ENCODE results near the gene TBC1D12.
"Not testable (repeated sequence)": the region's sequence is repeated elsewhere in the genome, so short reads cannot be mapped to it uniquely, and the experiment has no call there.

TBC1D12 gene

GRCh38 chr10:94456942-94457341 is 54.6 kb downstream of the TBC1D12 start:
- DNase-seq (ENCODE audit: low read depth in 2 of 2), result no peak

GRCh38 chr10:94459385-94459784 is 57.0 kb downstream of the TBC1D12 start:
- no peak for DNase-seq (ENCODE audit: low read depth in 2 of 2)

GRCh38 chr10:94461503-94461902 is 59.2 kb downstream of the TBC1D12 start:
- DNase-seq (ENCODE audit: low read depth in 2 of 2), result no peak

- no peak for DNase-seq (ENCODE audit: low read depth in 2 of 2)
Measured at GRCh38 chr10:94462130-94462529, 59.8 kb downstream of the TBC1D12 start.

- no peak for DNase-seq (ENCODE audit: low read depth in 2 of 2)
Measured at GRCh38 chr10:94465684-94466083, 63.3 kb downstream of the TBC1D12 start.

- DNase-seq (ENCODE audit: low read depth in 2 of 2), result no peak
Measured at GRCh38 chr10:94481410-94481809, 79.1 kb downstream of the TBC1D12 start.

- DNase-seq (ENCODE audit: low read depth in 2 of 2), result no peak
Measured at GRCh38 chr10:94483970-94484369, 81.6 kb downstream of the TBC1D12 start.

GRCh38 chr10:94485094-94485493 is 82.8 kb downstream of the TBC1D12 start:
- no peak for DNase-seq (ENCODE audit: low read depth in 2 of 2)

GRCh38 chr10:94487575-94487974 is 85.2 kb downstream of the TBC1D12 start:
- no peak for DNase-seq (ENCODE audit: low read depth in 2 of 2)

GRCh38 chr10:94489107-94489506 is 86.8 kb downstream of the TBC1D12 start:
- no peak for DNase-seq (ENCODE audit: low read depth in 2 of 2)

- no peak for DNase-seq (ENCODE audit: low read depth in 2 of 2)
Measured at GRCh38 chr10:94489976-94490788, 87.8 kb downstream of the TBC1D12 start.

- no peak for DNase-seq (ENCODE audit: low read depth in 2 of 2)
Measured at GRCh38 chr10:94490789-94491039, 88.4 kb downstream of the TBC1D12 start.

- no peak for DNase-seq (ENCODE audit: low read depth in 2 of 2)
Measured at GRCh38 chr10:94493463-94493862, 91.1 kb downstream of the TBC1D12 start.

- no peak for DNase-seq (ENCODE audit: low read depth in 2 of 2)
Measured at GRCh38 chr10:94496010-94496409, 93.7 kb downstream of the TBC1D12 start.

GRCh38 chr10:94496646-94497045 is 94.3 kb downstream of the TBC1D12 start:
- DNase-seq (ENCODE audit: low read depth in 2 of 2), result no peak

- no peak for DNase-seq (ENCODE audit: low read depth in 2 of 2)
Measured at GRCh38 chr10:94500063-94500462, 97.7 kb downstream of the TBC1D12 start.

GRCh38 chr10:94521276-94522250 is 119.2 kb downstream of the TBC1D12 start:
- DNase-seq (ENCODE audit: low read depth in 2 of 2), result no peak

GRCh38 chr10:94524146-94524545 is 121.8 kb downstream of the TBC1D12 start:
- DNase-seq (ENCODE audit: low read depth in 2 of 2), result no peak

GRCh38 chr10:94524711-94525110 is 122.4 kb downstream of the TBC1D12 start:
- DNase-seq (ENCODE audit: low read depth in 2 of 2), result no peak

GRCh38 chr10:94531550-94531949 is 129.2 kb downstream of the TBC1D12 start:
- not testable (repeated sequence) for DNase-seq (ENCODE audit: low read depth in 2 of 2)

GRCh38 chr10:94533027-94533426 is 130.7 kb downstream of the TBC1D12 start:
- DNase-seq (ENCODE audit: low read depth in 2 of 2), result no peak

- not testable (repeated sequence) for DNase-seq (ENCODE audit: low read depth in 2 of 2)
Measured at GRCh38 chr10:94542282-94542681, 139.9 kb downstream of the TBC1D12 start.
